Suprapubic skin (tissue), 4 donors: ENCODE measurements around the gene ABCA4. TPM values are rescaled to one million over a fixed set of nuclear protein-coding genes. Genes with fewer than 3 reads are reported as not detected.

Experiments used
- DNase-seq, 2 donors: peaks; one replicate each; pipeline ENCODE4 v3.0.0-alpha.2; 2019; ENCODE audit warnings: low spot score in 2 of 2
- H3K27ac ChIP-seq: fragments of 200-600 bp; sonication (generic); one replicate; pipeline ENCODE4 v1.5.1; 2019
- H3K27me3 ChIP-seq: fragments of 200-600 bp; sonication (generic); one replicate; pipeline ENCODE4 v1.5.1; 2019
- H3K36me3 ChIP-seq: fragments of 200-600 bp; sonication (generic); one replicate; pipeline ENCODE4 v1.5.1; 2019
- H3K4me1 ChIP-seq: fragments of 200-600 bp; sonication (generic); one replicate; pipeline ENCODE4 v1.5.1; 2019
- H3K4me3 ChIP-seq: fragments of 200-600 bp; sonication (generic); one replicate; pipeline ENCODE4 v1.5.1; 2019; ENCODE audit warnings: mild to moderate bottlenecking
- H3K9me3 ChIP-seq: fragments of 200-600 bp; sonication (generic); one replicate; pipeline ENCODE4 v1.5.1; 2019
- EP300 ChIP-seq: sonication (generic); formaldehyde crosslinking; IDR thresholded peaks from one replicate; pipeline ENCODE4 v1.6.1; 2017; ENCODE audit warnings: antibody characterized with exemption
- POLR2A ChIP-seq, 2 donors: fragments of 450-650 bp; IDR thresholded peaks; one replicate each; pipeline ENCODE4 v1.6.1; 2017; ENCODE audit warnings: antibody characterized with exemption in 2 of 2, mild to moderate bottlenecking in 2 of 2, moderate library complexity in 2 of 2
- POLR2AphosphoS5 ChIP-seq, 3 donors: sonication (generic); formaldehyde crosslinking; IDR thresholded peaks; one replicate each; pipeline ENCODE4 v1.6.1; 2017; ENCODE audit warnings: antibody characterized with exemption in 3 of 3
- WGBS: methylation state at CpG from one replicate; pipeline ENCODE4 v1.1.5; 2018; 5-methylcytosine and 5-hydroxymethylcytosine counted together
- total RNA-seq, 4 donors: library from RNA; depleted of rRNA; stranded (reverse); fragments of >200 nt; gene quantifications; one replicate each; pipeline ENCODE4 v1.1.0, GENCODE V29; 2016
- TF ChIP-seq, protein P1 (sequence below), 2 donors: fragments of 200-600 bp in 1 of 2; fragments of 450-650 bp in 1 of 2; sonication (generic) in 1 of 2; IDR thresholded peaks; one replicate each; pipeline ENCODE4 v1.5.1; 2016 to 2019; ENCODE audit warnings: antibody characterized with exemption in 2 of 2, mild to moderate bottlenecking in 1 of 2, moderate library complexity in 1 of 2

The ABCA4 gene
- total RNA-seq, 4 donors from 2014 or later = 2.8 to 6.8 (median 4.3) TPM

DNA sequence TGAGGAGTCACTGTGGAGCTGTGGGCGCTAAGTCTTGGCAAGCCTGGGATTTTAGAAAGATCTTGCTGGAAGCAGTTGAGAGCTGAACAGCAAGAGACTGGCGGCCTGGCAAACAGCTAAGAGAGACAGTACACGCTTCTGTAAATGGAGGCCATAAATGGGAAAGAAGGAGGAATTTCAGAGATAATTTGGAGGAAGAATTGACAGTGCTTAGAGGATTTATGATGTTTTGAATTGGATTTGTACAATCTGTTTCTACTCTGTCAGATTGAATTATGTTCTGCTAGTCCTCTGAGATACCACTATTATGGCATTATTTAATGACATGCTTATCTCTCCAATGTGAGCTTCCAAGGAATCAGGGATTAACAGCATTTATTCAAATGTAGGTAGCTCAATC is 50.1 kb downstream of the ABCA4 start:
- Histone ChIP-seq H3K27ac (no peak overlapping the region), H3K4me1 (no peaks in the 10 kb centered on the region), H3K36me3 (no peaks in the 10 kb centered on the region), H3K4me3 (no peak overlapping the region), H3K9me3 (no peaks in the 10 kb centered on the region), H3K27me3 (no peaks in the 10 kb centered on the region)
- WGBS = 78% methylated on average over 3 of the region's 3 CpGs
- TF ChIP-seq EP300 (no peak), POLR2A (IDR thresholded peaks at IDR 0.05) (no peak), POLR2AphosphoS5 (IDR thresholded peaks at IDR 0.05) (no peak)
- TF ChIP-seq, protein P1, sequence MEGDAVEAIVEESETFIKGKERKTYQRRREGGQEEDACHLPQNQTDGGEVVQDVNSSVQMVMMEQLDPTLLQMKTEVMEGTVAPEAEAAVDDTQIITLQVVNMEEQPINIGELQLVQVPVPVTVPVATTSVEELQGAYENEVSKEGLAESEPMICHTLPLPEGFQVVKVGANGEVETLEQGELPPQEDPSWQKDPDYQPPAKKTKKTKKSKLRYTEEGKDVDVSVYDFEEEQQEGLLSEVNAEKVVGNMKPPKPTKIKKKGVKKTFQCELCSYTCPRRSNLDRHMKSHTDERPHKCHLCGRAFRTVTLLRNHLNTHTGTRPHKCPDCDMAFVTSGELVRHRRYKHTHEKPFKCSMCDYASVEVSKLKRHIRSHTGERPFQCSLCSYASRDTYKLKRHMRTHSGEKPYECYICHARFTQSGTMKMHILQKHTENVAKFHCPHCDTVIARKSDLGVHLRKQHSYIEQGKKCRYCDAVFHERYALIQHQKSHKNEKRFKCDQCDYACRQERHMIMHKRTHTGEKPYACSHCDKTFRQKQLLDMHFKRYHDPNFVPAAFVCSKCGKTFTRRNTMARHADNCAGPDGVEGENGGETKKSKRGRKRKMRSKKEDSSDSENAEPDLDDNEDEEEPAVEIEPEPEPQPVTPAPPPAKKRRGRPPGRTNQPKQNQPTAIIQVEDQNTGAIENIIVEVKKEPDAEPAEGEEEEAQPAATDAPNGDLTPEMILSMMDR (IDR thresholded peaks at IDR 0.05) = no peak
- no peak for DNase-seq

DNA sequence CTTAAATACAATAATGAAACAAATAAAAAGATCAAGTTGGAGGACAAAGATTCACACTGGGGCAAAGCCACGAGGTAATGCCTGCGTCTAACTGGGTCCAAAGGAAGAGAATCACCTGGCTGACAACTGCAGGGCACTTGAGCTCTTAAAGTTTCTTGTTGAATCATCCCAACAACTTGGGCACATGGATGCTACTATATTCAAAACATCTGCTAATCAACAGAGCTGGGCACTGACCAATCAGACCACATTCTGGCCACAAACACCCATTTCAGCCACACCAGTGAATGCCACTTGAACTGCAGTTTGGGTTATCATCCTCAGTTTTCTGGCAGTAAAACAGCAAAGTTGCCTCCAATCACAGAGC is 51.0 kb downstream of the ABCA4 start:
- no peak overlapping the region for H3K27ac ChIP-seq

DNA sequence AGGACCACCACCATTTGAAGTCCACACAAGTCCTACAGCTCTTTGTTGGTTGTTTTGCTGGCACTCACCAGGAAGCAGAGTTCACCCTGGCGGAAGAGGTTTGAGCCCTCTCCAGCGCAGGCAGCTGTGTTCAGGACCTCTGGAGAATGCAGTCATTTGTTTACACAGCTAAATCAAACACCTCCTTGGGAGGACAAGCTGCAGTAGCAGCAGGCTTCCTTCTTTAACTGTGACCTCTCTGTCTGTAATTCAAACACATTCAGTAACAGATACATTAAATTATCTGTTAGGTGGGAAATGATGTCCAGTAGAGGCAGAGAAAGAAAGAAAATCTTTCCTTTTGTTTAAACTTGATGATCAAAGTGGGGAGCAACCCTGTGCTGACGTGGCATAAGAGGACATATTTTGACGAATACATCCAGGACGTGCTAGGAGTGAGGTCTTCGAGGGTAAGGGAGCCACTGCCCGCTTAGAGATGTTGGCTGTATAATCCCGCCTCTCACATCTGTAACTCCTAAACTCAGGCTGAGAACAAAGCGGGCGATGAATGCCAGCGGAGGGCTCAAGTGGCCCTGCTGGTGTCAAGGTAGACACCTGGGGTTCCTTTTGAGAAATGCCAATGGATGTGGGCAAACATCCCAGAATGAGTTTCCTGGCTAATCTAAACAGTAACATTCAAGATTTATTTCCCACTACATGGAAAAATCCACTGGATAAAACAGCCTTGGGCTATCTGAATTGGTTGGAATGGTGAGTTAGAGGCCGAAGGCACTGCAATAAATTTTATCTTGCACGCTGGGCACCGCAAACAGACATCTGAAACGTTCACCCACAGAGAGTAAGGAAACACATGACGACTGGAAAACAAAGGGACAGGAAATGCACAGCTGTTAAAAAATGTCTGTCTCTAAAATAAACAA is 51.7 kb downstream of the ABCA4 start:
- no peaks in the 10 kb centered on the region for H3K36me3 ChIP-seq
- WGBS = 72% methylated on average over 16 of the region's 16 CpGs
- TF ChIP-seq, protein P1 (IDR thresholded peaks at IDR 0.05) = no peak
- TF ChIP-seq POLR2AphosphoS5 (IDR thresholded peaks at IDR 0.05) (no peak), EP300 (no peak), POLR2A (IDR thresholded peaks at IDR 0.05) (no peak)
- no peaks in the 10 kb centered on the region for H3K9me3 ChIP-seq
- peaks cover under 1% of the 10 kb centered on the region for H3K4me1 ChIP-seq
- H3K27me3 ChIP-seq = no peaks in the 10 kb centered on the region
- peak overlapping the region; percentile 35 for H3K27ac ChIP-seq
- DNase-seq = no peak
- no peak overlapping the region for H3K4me3 ChIP-seq

More for the DNA sequence above, 51.0 kb downstream of the ABCA4 start:
- no peaks in the 10 kb centered on the region for H3K36me3 ChIP-seq
- no peaks in the 10 kb centered on the region for H3K27me3 ChIP-seq
- WGBS = 73% methylated on average over 2 of the region's 2 CpGs
- no peaks in the 10 kb centered on the region for H3K4me1 ChIP-seq
- no peak overlapping the region for H3K4me3 ChIP-seq
- H3K9me3 ChIP-seq = no peaks in the 10 kb centered on the region
- no peak for DNase-seq
- TF ChIP-seq POLR2A (IDR thresholded peaks at IDR 0.05) (no peak), POLR2AphosphoS5 (IDR thresholded peaks at IDR 0.05) (no peak), EP300 (no peak)
- TF ChIP-seq, protein P1 (IDR thresholded peaks at IDR 0.05) = no peak

DNA sequence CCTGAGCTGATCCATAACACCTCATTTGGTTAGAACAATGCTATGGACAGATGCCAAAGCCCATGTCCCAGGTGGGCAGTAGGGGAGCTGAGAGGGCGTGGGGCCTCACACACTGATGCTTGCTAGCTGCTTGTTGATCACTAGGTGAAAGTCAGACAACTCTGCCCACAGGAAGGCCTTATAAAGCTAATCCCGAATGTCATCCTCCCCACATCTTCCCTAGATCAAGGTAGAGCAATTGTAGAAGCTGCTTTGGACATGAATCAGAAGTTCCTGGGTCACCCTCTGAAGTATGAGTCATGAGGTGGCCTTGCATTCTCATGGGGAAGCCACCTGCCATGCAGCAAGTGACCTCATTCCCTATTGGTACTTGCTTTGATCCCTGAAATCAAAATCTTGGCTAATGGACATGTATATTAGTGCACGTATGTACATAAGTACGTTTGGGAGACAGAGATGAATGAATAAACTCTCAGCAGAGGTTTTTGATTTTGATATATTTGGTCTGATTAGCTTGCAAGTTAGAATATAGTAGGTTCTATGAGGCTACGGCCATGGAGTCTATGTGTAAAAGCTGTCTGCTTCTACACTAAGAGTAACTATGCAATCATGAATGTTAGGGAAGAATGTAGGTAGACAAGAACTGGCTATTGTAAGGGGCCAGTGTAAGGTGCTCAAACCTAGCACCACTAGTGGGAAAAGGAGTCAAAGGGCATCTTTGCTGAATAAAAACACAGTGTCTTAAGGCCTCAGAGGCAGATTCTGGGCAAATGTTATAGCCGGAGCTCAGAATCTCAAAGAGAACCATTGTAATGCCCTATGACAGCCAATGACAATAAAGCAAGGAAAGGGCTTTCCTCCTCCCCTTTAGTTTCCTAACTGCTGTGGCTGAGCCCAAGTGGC is 52.6 kb downstream of the ABCA4 start:
- no peaks in the 10 kb centered on the region for H3K9me3 ChIP-seq
- peaks cover 9% of the 10 kb centered on the region for H3K4me1 ChIP-seq
- no peak for DNase-seq
- H3K36me3 ChIP-seq = no peaks in the 10 kb centered on the region
- 77% methylated on average over 6 of the region's 6 CpGs for WGBS
- H3K27ac ChIP-seq = peak overlapping the region; percentile 35
- H3K27me3 ChIP-seq = no peaks in the 10 kb centered on the region
- TF ChIP-seq POLR2AphosphoS5 (IDR thresholded peaks at IDR 0.05) (no peak), EP300 (no peak), POLR2A (IDR thresholded peaks at IDR 0.05) (no peak)
- TF ChIP-seq, protein P1 (IDR thresholded peaks at IDR 0.05) = no peak
- no peak overlapping the region for H3K4me3 ChIP-seq

DNA sequence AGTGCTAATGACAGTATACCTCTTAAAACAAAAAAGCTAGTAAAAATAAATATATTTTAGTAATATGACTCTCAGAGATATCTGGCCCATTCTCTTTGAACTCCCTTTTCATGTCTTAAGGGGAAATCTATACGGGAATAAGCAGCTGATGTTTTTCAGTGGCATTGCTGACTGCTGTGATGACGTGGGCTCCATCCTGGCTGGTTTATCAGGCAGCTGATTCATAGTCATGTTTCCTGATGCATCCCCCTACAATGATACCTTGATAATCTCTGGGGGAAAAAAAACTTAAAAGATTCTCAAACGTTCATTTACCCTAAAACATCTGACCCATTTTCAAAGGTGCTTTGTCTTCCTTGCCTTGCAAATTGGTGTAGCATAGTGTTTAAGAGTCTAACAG is 53.8 kb downstream of the ABCA4 start:
- H3K9me3 ChIP-seq = no peaks in the 10 kb centered on the region
- TF ChIP-seq EP300 = no peak
- TF ChIP-seq POLR2AphosphoS5 (IDR thresholded peaks at IDR 0.05) = no peak
- TF ChIP-seq, protein P1 (IDR thresholded peaks at IDR 0.05) = no peak
- TF ChIP-seq POLR2A (IDR thresholded peaks at IDR 0.05) = no peak
- H3K36me3 ChIP-seq = no peaks in the 10 kb centered on the region
- H3K27ac ChIP-seq = no peak overlapping the region
- H3K4me3 ChIP-seq = no peak overlapping the region
- no peak for DNase-seq
- no peaks in the 10 kb centered on the region for H3K27me3 ChIP-seq
- WGBS = 87% methylated on average over 3 of the region's 3 CpGs
- H3K4me1 ChIP-seq = peaks cover 13% of the 10 kb centered on the region
